Measurements from ENCODE around the gene TRPM3. TPM values are rescaled to one million over a fixed set of nuclear protein-coding genes. Genes with fewer than 3 reads are reported as not detected.

TRPM3 gene
- total and polyA plus RNA-seq, 2 of the 8 experiments (the other 6 are each of a cell fraction or from before 2014, with no cell fraction given), result 2.4 to 10.9 TPM

- no peak overlapping the region for H3K4me2 ChIP-seq (ENCODE audit: insufficient read depth in 1 of 2, low read depth in 2 of 2, low read length in 2 of 2)
- no peaks in the 10 kb centered on the region; a peak in 1 of 8 replicates for H3K36me3 ChIP-seq (ENCODE audit: control insufficient read depth in 2 of 4, insufficient read depth in 4 of 4, low read length in 3 of 4)
- no peak overlapping the region for H3K56ac ChIP-seq (replicated peaks; ENCODE audit: insufficient read length, low read depth, low read length)
- H4K91ac ChIP-seq (replicated peaks; ENCODE audit: insufficient read length, low read length), result no peak overlapping the region
- no peak overlapping the region for H4K8ac ChIP-seq (ENCODE audit: extremely low read depth, insufficient read depth, low read length)
- no peak overlapping the region for H3K4ac ChIP-seq (replicated peaks; ENCODE audit: insufficient read length, low read depth, low read length)
- H2BK20ac ChIP-seq (ENCODE audit: low read length), result no peak overlapping the region
- no peaks in the 10 kb centered on the region for H4K20me1 ChIP-seq (replicated peaks in 1 of 2; ENCODE audit: control insufficient read depth in 1 of 2, insufficient read depth in 2 of 2, low read length in 2 of 2)
- peaks cover 2 to 4% of the 10 kb centered on the region in 2 experiments; a peak in 1 of 4 replicates for H3K9me3 ChIP-seq (ENCODE audit: insufficient read depth in 2 of 2, low read depth in 1 of 2, low read length in 1 of 2)
- no peak overlapping the region for H2BK5ac ChIP-seq (ENCODE audit: low read depth, low read length)
- ChIA-PET POLR2A (ENCODE audit: partially characterized antibody) (no interaction called here), CTCF (ENCODE audit: partially characterized antibody) (no interaction called here)
- FAIRE-seq, result no peak
- no peak overlapping the region for H2BK15ac ChIP-seq (ENCODE audit: low read length)
- H3K27me3 ChIP-seq (replicated peaks in 1 of 4; ENCODE audit: control insufficient read depth in 3 of 4, extremely low read depth in 1 of 4, insufficient read depth in 3 of 4, low read length in 3 of 4), result no peaks in the 10 kb centered on the region
- no peak for DNase-seq (ENCODE audit: low read depth in 1 of 2, low spot score in 2 of 2)
- no peak overlapping the region for H2BK120ac ChIP-seq (replicated peaks; ENCODE audit: low read depth, low read length)
- no peak overlapping the region for H3K4me3 ChIP-seq (ENCODE audit: extremely low read depth in 1 of 4, insufficient read depth in 2 of 4, low read depth in 3 of 4, low read length in 4 of 4)
- no peak overlapping the region for H3K9ac ChIP-seq (replicated peaks in 1 of 4; ENCODE audit: extremely low read depth in 1 of 4, low read depth in 3 of 4, low read length in 3 of 4)
- no peak overlapping the region for H3K18ac ChIP-seq (ENCODE audit: extremely low read depth, low read length)
- no peak overlapping the region for H2BK12ac ChIP-seq (ENCODE audit: low read depth, low read length)
- WGBS, 2 experiments (ENCODE audit: extremely low coverage in 1 of 2, insufficient coverage in 1 of 2, insufficient read length in 1 of 2, insufficient replicate concordance in 2 of 2, low coverage in 1 of 2, low lambda C conversion rate in 2 of 2, missing lambda C conversion rate in 1 of 2), result 81% methylated on average over 3 of the region's 3 CpGs; no CpG with 5 or more reads in 1 of the 2 experiments
- H2AFZ ChIP-seq (ENCODE audit: low read length), result no peak overlapping the region
- no peaks in the 10 kb centered on the region for H3K4me1 ChIP-seq (replicated peaks in 1 of 4; ENCODE audit: control insufficient read depth in 3 of 4, insufficient read depth in 4 of 4, low read length in 3 of 4)
- H3K79me1 ChIP-seq (ENCODE audit: low read depth, low read length), result no peaks in the 10 kb centered on the region
- H2AK5ac ChIP-seq (ENCODE audit: low read depth, low read length), result no peak overlapping the region
- H3K14ac ChIP-seq (ENCODE audit: insufficient read length), result no peak overlapping the region
- no peak overlapping the region for H4K5ac ChIP-seq (ENCODE audit: insufficient read length, low read depth, low read length)
- H3K27ac ChIP-seq (ENCODE audit: low read depth, low read length), result no peak overlapping the region
- peaks cover 0 to 3% of the 10 kb centered on the region in 2 experiments; a peak in 1 of 4 replicates for H3K79me2 ChIP-seq (ENCODE audit: control insufficient read depth in 1 of 2, insufficient read depth in 2 of 2, low read length in 2 of 2)
- no peaks in the 10 kb centered on the region for H3K23me2 ChIP-seq (ENCODE audit: low read depth, low read length)
- no peak overlapping the region for H3K23ac ChIP-seq (ENCODE audit: insufficient read length)
- no peak for TF ChIP-seq SIX5 (IDR thresholded peaks at IDR 0.05; ENCODE audit: low read depth, low read length)
- TF ChIP-seq, protein P1, sequence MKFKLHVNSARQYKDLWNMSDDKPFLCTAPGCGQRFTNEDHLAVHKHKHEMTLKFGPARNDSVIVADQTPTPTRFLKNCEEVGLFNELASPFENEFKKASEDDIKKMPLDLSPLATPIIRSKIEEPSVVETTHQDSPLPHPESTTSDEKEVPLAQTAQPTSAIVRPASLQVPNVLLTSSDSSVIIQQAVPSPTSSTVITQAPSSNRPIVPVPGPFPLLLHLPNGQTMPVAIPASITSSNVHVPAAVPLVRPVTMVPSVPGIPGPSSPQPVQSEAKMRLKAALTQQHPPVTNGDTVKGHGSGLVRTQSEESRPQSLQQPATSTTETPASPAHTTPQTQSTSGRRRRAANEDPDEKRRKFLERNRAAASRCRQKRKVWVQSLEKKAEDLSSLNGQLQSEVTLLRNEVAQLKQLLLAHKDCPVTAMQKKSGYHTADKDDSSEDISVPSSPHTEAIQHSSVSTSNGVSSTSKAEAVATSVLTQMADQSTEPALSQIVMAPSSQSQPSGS (IDR thresholded peaks at IDR 0.05; ENCODE audit: low read length), result no peak
- no peak for TF ChIP-seq EGR1 (IDR thresholded peaks at IDR 0.05; ENCODE audit: borderline replicate concordance, low read depth, low read length)
- no peak for TF ChIP-seq JUND (IDR thresholded peaks at IDR 0.05; ENCODE audit: low read length)
These were observed 111.2 kb downstream of the TRPM3 start for GRCh38 chr9:71010258-71010657.

Measured in H1 (cell line).